Gastrocnemius medialis (tissue), 4 donors: ENCODE data around the gene SLC25A25. TPM values are rescaled to one million over a fixed set of nuclear protein-coding genes. Genes with fewer than 3 reads are reported as not detected.

Experiments
- ATAC-seq, 2 donors: fragments of 150-250 bp; one replicate each; pipeline ENCODE4 v1.9.1; 2016
- DNase-seq, 2 donors: peaks; one replicate each; pipeline ENCODE4 v3.0.0-alpha.2; 2019
- H3K27ac ChIP-seq, 4 donors: fragments of 200-600 bp; sonication (generic); 1 replicate in 1 of 4; 2 replicates in 3 of 4; pipeline ENCODE4 v1.5.1; 2016 to 2018; ENCODE audit warnings: mild to moderate bottlenecking in 2 of 4, moderate library complexity in 1 of 4
- H3K27me3 ChIP-seq, 3 donors: fragments of 200-600 bp; sonication (generic) in 2 of 3; 1 replicate in 1 of 3; 2 replicates in 2 of 3; pipeline versions ENCODE4 v1.5.1 to v1.6.0; 2016 to 2019; ENCODE audit warnings: mild to moderate bottlenecking in 1 of 3, moderate library complexity in 1 of 3
- H3K36me3 ChIP-seq, 2 donors: fragments of 200-600 bp; sonication (generic) in 1 of 2; one replicate each; pipeline ENCODE4 v1.5.1; 2017 to 2018
- H3K4me1 ChIP-seq, 2 donors: fragments of 200-600 bp; sonication (generic) in 1 of 2; one replicate each; pipeline ENCODE4 v1.5.1; 2016 to 2017; ENCODE audit warnings: mild to moderate bottlenecking in 2 of 2
- H3K4me3 ChIP-seq, 4 donors: fragments of 200-600 bp; sonication (generic) in 3 of 4; 1 replicate in 1 of 4; 2 replicates in 3 of 4; pipeline ENCODE4 v1.5.1; 2016 to 2019; ENCODE audit warnings: mild to moderate bottlenecking in 2 of 4
- H3K9me3 ChIP-seq, 3 donors: fragments of 200-600 bp; sonication (generic) in 2 of 3; 1 replicate in 1 of 3; 2 replicates in 2 of 3; pipeline ENCODE4 v1.5.1; 2016 to 2019
- CTCF ChIP-seq, 5 experiments: fragments of 450-650 bp in 3 of 5; fragments of 200-600 bp in 2 of 5; sonication (generic) in 2 of 5; IDR thresholded peaks in 4 of 5; conservative IDR thresholded peaks in 1 of 5; 1 replicate in 4 of 5; 2 replicates in 1 of 5; pipeline ENCODE4 v1.5.1; 2016 to 2019; ENCODE audit warnings: antibody characterized with exemption in 5 of 5, mild to moderate bottlenecking in 3 of 5, moderate library complexity in 3 of 5
- POLR2A ChIP-seq, 2 donors: fragments of 450-650 bp; IDR thresholded peaks; one replicate each; pipeline ENCODE4 v1.6.1; 2017; ENCODE audit warnings: antibody characterized with exemption in 2 of 2, mild to moderate bottlenecking in 2 of 2, moderate library complexity in 2 of 2
- in situ Hi-C, 4 donors: fragments of 200-750 bp; cut with MboI; loops; one replicate each; pipeline versions ENCODE4 v1.15.0 to v1.8.0; 2017; ENCODE audit warnings: low sequenced_read_pairs in 4 of 4
- intact Hi-C: fragments of 100-400 bp; cut with DNase I; formaldehyde crosslinking; loops from one replicate; pipeline ENCODE4 v1.15.1; 2023; ENCODE audit warnings: low total_unique reads
- total RNA-seq, 4 donors: library from RNA; depleted of rRNA; stranded (reverse); fragments of >200 nt; gene quantifications; one replicate each; pipeline versions ENCODE4 v1.1.0 to v1.2.3, GENCODE V29; 2016

SLC25A25 gene
- total RNA-seq, 4 donors from 2014 or later = 26.9 to 98.7 (median 46.0) TPM

- TF ChIP-seq POLR2A (IDR thresholded peaks at IDR 0.05) (no peak), CTCF (IDR thresholded peaks at IDR 0.05 in 4 of 5, conservative IDR thresholded peaks at IDR 0.05 in 1 of 5) (no peak)
- Histone ChIP-seq H3K9me3 (no peaks in the 10 kb centered on the region), H3K4me3 (no peak overlapping the region), H3K4me1 (peaks cover 0 to 8% of the 10 kb centered on the region in 2 donors), H3K27ac (no peak overlapping the region), H3K36me3 (no peaks in the 10 kb centered on the region), H3K27me3 (no peaks in the 10 kb centered on the region)
- ATAC-seq (no peak), DNase-seq (no peak)
- intact Hi-C loops (no loop called here), in situ Hi-C loops (no loop called here)
These were observed 77.9 kb downstream of the SLC25A25 start for GRCh38 chr9:128145951-128146351.

GRCh38 chr9:128146591-128147120, 78.6 kb downstream of the SLC25A25 start:
- DNase-seq (no peak), ATAC-seq (no peak)
- intact Hi-C loops (no loop called here), in situ Hi-C loops (no loop called here)
- Histone ChIP-seq H3K36me3 (no peaks in the 10 kb centered on the region), H3K9me3 (no peaks in the 10 kb centered on the region), H3K4me3 (no peak overlapping the region), H3K4me1 (peaks cover 0 to 8% of the 10 kb centered on the region in 2 donors), H3K27me3 (no peaks in the 10 kb centered on the region), H3K27ac (no peak overlapping the region)
- TF ChIP-seq CTCF (IDR thresholded peaks at IDR 0.05 in 4 of 5, conservative IDR thresholded peaks at IDR 0.05 in 1 of 5) = no peak
- no peak for TF ChIP-seq POLR2A (IDR thresholded peaks at IDR 0.05)

- H3K36me3 ChIP-seq = no peaks in the 10 kb centered on the region
- H3K4me3 ChIP-seq = no peak overlapping the region
- no peak overlapping the region for H3K27ac ChIP-seq
- peaks cover 0 to 8% of the 10 kb centered on the region in 2 donors for H3K4me1 ChIP-seq
- ATAC-seq (no peak), DNase-seq (no peak)
- no peaks in the 10 kb centered on the region for H3K27me3 ChIP-seq
- TF ChIP-seq POLR2A (IDR thresholded peaks at IDR 0.05) = no peak
- no peak for TF ChIP-seq CTCF (IDR thresholded peaks at IDR 0.05 in 4 of 5, conservative IDR thresholded peaks at IDR 0.05 in 1 of 5)
- in situ Hi-C loops = no loop called here
- no peaks in the 10 kb centered on the region for H3K9me3 ChIP-seq
- intact Hi-C loops = no loop called here
These were observed 80.5 kb downstream of the SLC25A25 start for GRCh38 chr9:128148509-128149000.

GRCh38 chr9:128149001-128149701, 81.1 kb downstream of the SLC25A25 start, which contains the start of gene LCN2:
TSS of gene LCN2 (plus strand) at chr9:128149453. CDS start at chr9:128149526, 73 bp downstream.
- H3K4me1 ChIP-seq = peaks cover 0 to 8% of the 10 kb centered on the region in 2 donors
- H3K9me3 ChIP-seq = no peaks in the 10 kb centered on the region
- ATAC-seq (peak in 1 of 2 donors; percentile 67), DNase-seq (no peak)
- no peak within 1 kb of the TSS for H3K4me3 ChIP-seq
- no peaks in the 10 kb centered on the region for H3K36me3 ChIP-seq
- intact Hi-C loops (no loop called here), in situ Hi-C loops (no loop called here)
- TF ChIP-seq POLR2A (IDR thresholded peaks at IDR 0.05) (no peak), CTCF (IDR thresholded peaks at IDR 0.05 in 4 of 5, conservative IDR thresholded peaks at IDR 0.05 in 1 of 5) (no peak)
- no peaks in the 10 kb centered on the region for H3K27me3 ChIP-seq
- H3K27ac ChIP-seq = no peak within 1 kb of the TSS
